Brain microvascular endothelial cell (primary cell): ENCODE data around the gene MAZ.

ENCODE experiments used
- DNase-seq: peaks from one replicate; pipeline ENCODE4 v3.0.0-alpha.2; 2020
- H3K27ac ChIP-seq: fragments of 250-450 bp; sonication (Bioruptor Pico); 2 replicates; pipeline ENCODE4 v1.5.1; 2020; ENCODE audit warnings: mild to moderate bottlenecking, moderate library complexity
- H3K27me3 ChIP-seq: fragments of 250-450 bp; sonication (Bioruptor Pico); replicated peaks from 2 replicates; pipeline ENCODE4 v1.5.1; 2020; ENCODE audit warnings: mild to moderate bottlenecking
- H3K36me3 ChIP-seq: fragments of 250-450 bp; sonication (Bioruptor Pico); replicated peaks from 2 replicates; pipeline ENCODE4 v1.5.1; 2020; ENCODE audit warnings: mild to moderate bottlenecking
- H3K4me3 ChIP-seq: 2 replicates; pipeline ENCODE4 v1.5.1; 2011; ENCODE audit warnings: low read depth, mild to moderate bottlenecking, control low read depth, low read length, moderate library complexity
- CTCF ChIP-seq: IDR thresholded peaks from 2 replicates; pipeline ENCODE4 v1.5.1; 2011; ENCODE audit warnings: low read depth, mild to moderate bottlenecking, moderate library complexity, low read length, control low read depth, inconsistent platforms; ENCODE audit errors: missing control alignments
- in situ Hi-C: cut with HindIII; loops from 2 replicates; pipeline ENCODE4 v1.10.0; 2017; ENCODE audit warnings: low sequenced_read_pairs, low pct_ligation_motif_present

MAZ gene

GRCh38 chr16:29844575-29845331 is 38.4 kb downstream of the MAZ start:
- Histone ChIP-seq H3K27me3 (no peaks in the 10 kb centered on the region), H3K36me3 (peaks cover 81% of the 10 kb centered on the region), H3K4me3 (no peak overlapping the region), H3K27ac (no peak overlapping the region)
- no peak for TF ChIP-seq CTCF
- in situ Hi-C loops, result no loop called here
- no peak for DNase-seq

GRCh38 chr16:29845656-29846055 is 39.3 kb downstream of the MAZ start:
- no peak for DNase-seq
- in situ Hi-C loops, result no loop called here

GRCh38 chr16:29848420-29849297 is 42.3 kb downstream of the MAZ start:
- Histone ChIP-seq H3K4me3 (no peak overlapping the region), H3K27me3 (no peaks in the 10 kb centered on the region), H3K36me3 (peaks cover 61% of the 10 kb centered on the region), H3K27ac (no peak overlapping the region)
- TF ChIP-seq CTCF, result peak; percentile 96
- peak; percentile 34 for DNase-seq
- in situ Hi-C loops, result no loop called here

More at GRCh38 chr16:29845656-29846055, 39.3 kb downstream of the MAZ start:
- no peak overlapping the region for H3K27ac ChIP-seq
- H3K27me3 ChIP-seq, result no peaks in the 10 kb centered on the region
- peaks cover 81% of the 10 kb centered on the region for H3K36me3 ChIP-seq
- no peak overlapping the region for H3K4me3 ChIP-seq
- TF ChIP-seq CTCF, result no peak

- Histone ChIP-seq H3K4me3 (no peak overlapping the region), H3K27ac (no peak overlapping the region), H3K36me3 (peaks cover 52% of the 10 kb centered on the region), H3K27me3 (no peaks in the 10 kb centered on the region)
- no peak for TF ChIP-seq CTCF
- in situ Hi-C loops, result no loop called here
- DNase-seq, result no peak
Observed at GRCh38 chr16:29849505-29849904, 43.2 kb downstream of the MAZ start.

GRCh38 chr16:29850998-29851397 is 44.7 kb downstream of the MAZ start:
- in situ Hi-C loops, result no loop called here
- Histone ChIP-seq H3K4me3 (no peak overlapping the region), H3K36me3 (peaks cover 41% of the 10 kb centered on the region), H3K27me3 (no peaks in the 10 kb centered on the region), H3K27ac (no peak overlapping the region)
- no peak for DNase-seq
- no peak for TF ChIP-seq CTCF
